HFF-Myc (cell line): Measurements from ENCODE around the gene RGL1.

Source experiments
- DNase-seq: peaks from one replicate; pipeline ENCODE4 v3.0.0-alpha.2; 2011; ENCODE audit warnings: low read depth; ENCODE audit errors: extremely low read depth
- H3K4me3 ChIP-seq: replicated peaks from 2 replicates; pipeline ENCODE4 v1.5.1; 2011; ENCODE audit warnings: low read depth, mild to moderate bottlenecking, control low read depth, low read length
- CTCF ChIP-seq: IDR thresholded peaks from 2 replicates; pipeline ENCODE4 v1.5.1; 2012; ENCODE audit warnings: mild to moderate bottlenecking, low read depth, low read length, control low read depth; ENCODE audit errors: missing control alignments

Gene RGL1

GRCh38 chr1:183864611-183865010, 59.7 kb downstream of the RGL1 start:
- no peak overlapping the region for H3K4me3 ChIP-seq
- no peak for TF ChIP-seq CTCF
- no peak for DNase-seq

DNA sequence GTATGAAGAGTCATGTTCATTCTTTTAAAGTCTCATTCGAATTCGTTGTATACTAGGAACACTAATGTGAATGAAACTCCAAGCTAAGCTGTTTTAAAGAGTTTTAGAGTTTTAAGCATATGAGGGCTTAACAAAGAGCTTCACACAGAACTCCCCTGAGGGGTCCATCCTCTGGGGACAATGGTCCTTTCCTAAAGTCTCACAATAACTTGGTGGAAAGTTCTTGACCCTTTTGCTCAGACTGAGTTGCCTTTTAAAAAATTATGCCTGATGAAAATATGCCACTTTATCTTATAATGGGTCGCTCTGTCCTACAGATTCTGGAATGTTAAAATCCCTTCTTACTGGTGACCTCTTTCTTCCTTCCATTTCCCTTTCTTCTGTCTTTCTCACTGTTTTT, 64.3 kb downstream of the RGL1 start:
- no peak overlapping the region for H3K4me3 ChIP-seq
- TF ChIP-seq CTCF: no peak
- DNase-seq: no peak

DNA sequence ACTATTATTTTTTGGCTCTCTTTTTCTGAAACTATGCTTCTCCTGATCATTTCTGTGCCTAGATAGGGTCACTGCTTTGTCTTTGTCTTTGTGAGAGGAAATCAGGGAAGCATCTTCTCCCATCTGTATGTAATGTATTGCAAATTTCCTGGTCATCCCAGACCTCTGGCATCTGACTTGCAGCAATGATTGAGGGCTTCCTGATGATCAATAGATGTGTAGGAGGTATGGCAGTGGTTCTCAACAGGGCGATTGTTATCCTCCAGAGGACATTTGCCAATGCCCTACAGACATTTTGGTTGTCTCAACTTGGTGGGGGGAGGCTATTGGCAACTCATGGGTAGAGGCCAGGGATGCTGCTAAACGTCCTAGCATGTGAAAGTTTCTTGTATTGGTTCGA, 64.7 kb downstream of the RGL1 start:
- H3K4me3 ChIP-seq: no peak overlapping the region
- TF ChIP-seq CTCF: no peak
- no peak for DNase-seq

DNA sequence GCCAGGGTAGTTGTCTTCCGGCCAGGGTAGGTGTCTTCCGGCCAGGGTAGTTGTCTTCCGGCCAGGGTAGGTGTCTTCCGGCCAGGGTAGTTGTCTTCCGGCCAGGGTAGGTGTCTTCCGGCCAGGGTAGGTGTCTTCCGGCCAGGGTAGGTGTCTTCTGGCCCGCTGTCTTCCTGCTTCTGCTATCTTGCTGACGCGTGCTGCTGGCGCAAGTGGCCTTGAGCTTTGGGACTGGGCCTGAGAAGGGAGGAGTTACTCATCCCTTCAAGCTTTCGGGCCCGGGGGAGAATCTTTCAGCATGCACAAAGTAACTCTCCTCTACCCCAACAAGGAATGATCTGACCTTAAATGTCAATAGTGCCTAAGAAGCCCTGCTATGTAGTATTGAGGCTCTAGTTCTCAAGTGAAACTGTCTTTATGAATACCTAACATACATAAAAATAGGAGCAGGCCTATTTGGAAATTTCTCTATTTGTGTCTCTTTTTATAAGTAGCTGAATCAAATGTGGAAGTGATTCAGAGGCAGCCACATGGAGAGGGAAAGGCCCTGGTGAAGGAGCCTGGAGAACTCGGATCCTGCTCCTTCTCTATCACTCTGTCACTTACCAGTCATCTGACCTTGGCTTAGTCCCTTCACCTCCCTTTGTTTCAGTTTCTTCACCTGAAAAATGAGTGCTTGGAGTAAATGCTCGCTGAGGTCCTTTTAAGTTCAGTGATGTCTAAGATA, 65.6 kb downstream of the RGL1 start:
- no peak overlapping the region for H3K4me3 ChIP-seq
- no peak for DNase-seq
- TF ChIP-seq CTCF: no peak

DNA sequence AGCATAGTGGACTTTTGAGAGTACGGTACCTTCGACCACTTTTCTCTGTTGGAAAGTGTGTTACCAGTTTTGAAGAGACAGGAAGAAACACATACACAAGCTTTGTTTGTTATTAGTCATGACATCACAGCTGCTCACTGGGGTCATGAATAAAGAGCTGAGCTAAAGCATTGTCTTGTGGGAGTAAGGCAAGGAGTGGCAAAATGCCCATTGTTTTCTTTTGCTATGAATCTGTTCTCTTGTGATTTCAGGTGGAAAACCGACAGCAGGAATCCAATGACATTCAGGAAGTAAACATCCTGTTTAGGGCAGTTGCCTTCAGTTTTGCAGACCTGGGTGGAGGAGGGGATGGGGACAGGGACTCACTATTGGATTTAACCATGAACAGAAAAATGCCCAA, 66.2 kb downstream of the RGL1 start:
- no peak overlapping the region for H3K4me3 ChIP-seq
- DNase-seq: no peak
- no peak for TF ChIP-seq CTCF

GRCh38 chr1:183871601-183872000, 66.7 kb downstream of the RGL1 start:
- H3K4me3 ChIP-seq: no peak overlapping the region
- DNase-seq: no peak
- TF ChIP-seq CTCF: no peak

- DNase-seq: no peak
- H3K4me3 ChIP-seq: no peak overlapping the region
- TF ChIP-seq CTCF: no peak
Observed at GRCh38 chr1:183872403-183872802, 67.5 kb downstream of the RGL1 start.
